GM18907 (cell line): Measurements from ENCODE around the gene RAB3GAP1.
A peak's percentile ranks its signal among the peaks of the same experiment; 100 is the strongest.
"Not testable (repeated sequence)": the region's sequence is repeated elsewhere in the genome, so short reads cannot be mapped to it uniquely, and the experiment has no call there.

Experiments used
- ATAC-seq: cut with Tn5 transposase; IDR thresholded peaks from one replicate; pipeline ENCODE4 v1.9.1; 2021; ENCODE audit warnings: mild to moderate bottlenecking, moderate library complexity; ENCODE audit not compliant: unreplicated experiment

The RAB3GAP1 gene

GRCh38 chr2:135052042-135052876 is at the start of gene RAB3GAP1:
TSS of gene RAB3GAP1 (plus strand) at chr2:135052292. CDS start at chr2:135052308, 16 bp downstream.
- peak; percentile 88 for ATAC-seq

GRCh38 chr2:135002836-135003235 is 49.3 kb upstream of the RAB3GAP1 start:
- no peak for ATAC-seq

- peak; percentile 89 for ATAC-seq
These were observed 47.9 kb upstream of the RAB3GAP1 start for GRCh38 chr2:135004005-135004746.

GRCh38 chr2:135005753-135006152 is 46.3 kb upstream of the RAB3GAP1 start:
- no peak for ATAC-seq

- ATAC-seq: no peak
These were observed 42.8 kb upstream of the RAB3GAP1 start for GRCh38 chr2:135009339-135009738.

DNA sequence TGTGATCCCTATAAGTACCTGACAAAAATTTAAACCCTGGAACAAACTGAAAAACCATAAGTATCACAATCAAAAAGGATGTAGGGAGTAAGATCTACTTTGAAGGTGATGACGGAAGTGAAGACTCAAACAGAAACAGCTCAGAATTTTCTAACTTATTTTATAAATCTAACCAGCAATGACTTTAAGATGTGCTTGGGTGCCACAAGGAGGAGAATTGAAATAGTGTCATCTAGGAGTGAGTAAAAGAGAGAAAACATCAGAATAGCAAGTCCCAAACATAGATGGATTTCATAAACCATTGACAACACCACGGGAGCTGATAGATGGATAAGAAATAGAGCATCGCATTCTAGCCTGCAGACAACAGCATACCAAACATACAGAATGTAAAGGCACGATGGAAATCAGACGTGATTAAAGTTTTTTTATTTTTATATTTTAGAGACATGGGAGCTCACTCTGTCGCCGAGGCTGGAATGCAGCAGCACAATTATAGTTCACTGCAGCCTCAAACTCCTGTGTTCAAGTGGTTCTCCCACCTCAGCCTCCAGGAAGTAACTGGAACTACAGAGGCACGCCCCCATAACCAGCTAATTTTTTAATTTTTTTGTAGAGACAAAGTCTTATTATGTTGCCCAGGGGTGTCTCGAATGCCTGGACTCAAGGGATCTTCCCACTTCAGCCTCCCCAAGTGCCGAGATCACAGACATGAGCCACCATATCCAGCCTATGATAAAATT is 41.7 kb upstream of the RAB3GAP1 start:
- no peak for ATAC-seq

DNA sequence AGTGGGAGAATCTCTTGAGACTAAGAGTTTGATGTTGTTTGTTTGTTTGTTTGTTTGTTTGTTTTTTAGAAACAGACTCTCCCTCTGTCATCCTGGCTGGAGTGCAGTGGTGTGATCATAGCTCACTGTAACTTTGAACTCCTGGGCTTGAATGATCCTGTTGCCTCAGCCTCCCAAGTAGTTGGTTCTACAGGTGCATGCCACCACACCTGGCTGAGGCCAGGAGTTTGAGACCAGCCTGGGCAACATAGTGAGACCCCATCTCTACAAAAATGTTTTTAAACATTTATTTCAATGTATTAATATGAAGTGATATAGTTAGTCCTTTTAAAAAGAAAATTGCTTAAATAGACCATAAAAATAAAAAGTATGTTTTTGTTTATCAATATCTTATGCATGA is 40.5 kb upstream of the RAB3GAP1 start:
- no peak for ATAC-seq

- ATAC-seq: no peak
These were observed 30.5 kb upstream of the RAB3GAP1 start for GRCh38 chr2:135021618-135022017.

DNA sequence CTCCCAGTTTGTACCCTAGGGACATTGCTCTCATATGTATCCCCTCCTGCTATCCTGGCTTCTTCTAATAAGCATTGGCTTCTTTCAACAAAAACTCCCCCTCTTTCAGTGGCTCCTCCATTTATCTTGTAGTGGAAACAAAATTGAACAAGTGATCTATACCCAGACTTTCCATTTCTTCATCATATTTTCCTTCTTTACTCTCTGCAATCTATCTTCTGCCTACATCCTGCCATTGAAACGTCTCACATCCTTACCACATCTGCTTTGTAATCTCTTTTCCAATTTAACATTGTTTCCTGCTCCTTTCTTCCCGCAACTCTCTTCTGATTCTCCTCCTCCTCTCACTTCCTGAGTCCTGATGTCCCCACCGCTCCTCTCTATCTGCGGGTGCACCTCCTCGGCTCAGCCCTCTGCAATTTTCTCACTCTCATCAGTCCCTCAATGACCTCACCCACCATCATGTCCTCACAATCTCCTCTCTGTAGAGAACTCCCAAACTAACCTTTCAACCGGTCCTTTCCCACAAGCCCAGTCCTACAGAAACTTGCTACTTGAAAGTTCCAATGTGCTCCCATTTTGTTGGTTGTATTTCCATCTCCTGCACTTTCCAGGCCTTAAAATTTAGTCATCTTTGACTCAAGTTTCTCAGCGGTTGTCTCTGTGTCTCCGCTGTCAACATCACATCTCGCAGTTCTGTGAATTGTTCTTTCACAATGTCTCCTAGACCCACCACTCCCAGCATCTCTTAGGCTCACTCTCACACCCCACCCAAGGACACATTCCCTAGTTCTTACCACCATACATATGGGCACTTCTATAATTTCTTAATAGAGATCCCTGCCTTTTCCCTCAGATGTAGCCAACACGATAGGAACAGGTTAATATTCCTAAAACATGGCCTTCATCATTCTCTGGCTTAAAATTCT is 28.9 kb upstream of the RAB3GAP1 start:
- ATAC-seq: no peak

- no peak for ATAC-seq
These were observed 28.1 kb upstream of the RAB3GAP1 start for GRCh38 chr2:135023886-135024485.

- ATAC-seq: no peak
These were observed 22.5 kb upstream of the RAB3GAP1 start for GRCh38 chr2:135029481-135030134.

- no peak for ATAC-seq
These were observed 21.3 kb upstream of the RAB3GAP1 start for GRCh38 chr2:135030826-135031225.

- not testable (repeated sequence) for ATAC-seq
These were observed 18.9 kb upstream of the RAB3GAP1 start for GRCh38 chr2:135033216-135033615.

DNA sequence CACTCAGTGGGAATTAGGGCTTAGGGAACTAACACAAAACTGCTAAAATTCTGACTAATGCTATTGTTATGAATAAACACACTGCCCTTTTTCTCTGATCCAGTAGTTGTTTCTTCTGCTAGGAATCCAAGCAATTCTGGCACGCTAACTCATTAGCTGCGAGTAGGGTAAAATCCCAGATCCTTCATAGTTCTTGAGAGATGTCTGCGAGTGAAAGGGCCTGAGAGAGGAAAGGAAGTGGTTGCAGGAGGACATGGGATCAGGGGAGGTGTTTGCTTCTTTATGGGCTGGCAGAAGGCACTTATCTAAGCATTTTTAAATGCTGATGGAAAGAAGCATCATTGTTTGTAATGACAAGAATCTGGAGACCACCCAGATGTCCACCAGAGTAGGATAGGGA is 14.3 kb upstream of the RAB3GAP1 start:
- ATAC-seq: no peak

GRCh38 chr2:135043345-135043744 is 8.7 kb upstream of the RAB3GAP1 start:
- no peak for ATAC-seq

GRCh38 chr2:135047300-135047699 is 4.8 kb upstream of the RAB3GAP1 start, which contains the start of gene MAP3K19:
TSS of gene MAP3K19 (minus strand) at chr2:135047447. CDS start at chr2:135024647, 22,800 bp downstream.
- no peak for ATAC-seq

DNA sequence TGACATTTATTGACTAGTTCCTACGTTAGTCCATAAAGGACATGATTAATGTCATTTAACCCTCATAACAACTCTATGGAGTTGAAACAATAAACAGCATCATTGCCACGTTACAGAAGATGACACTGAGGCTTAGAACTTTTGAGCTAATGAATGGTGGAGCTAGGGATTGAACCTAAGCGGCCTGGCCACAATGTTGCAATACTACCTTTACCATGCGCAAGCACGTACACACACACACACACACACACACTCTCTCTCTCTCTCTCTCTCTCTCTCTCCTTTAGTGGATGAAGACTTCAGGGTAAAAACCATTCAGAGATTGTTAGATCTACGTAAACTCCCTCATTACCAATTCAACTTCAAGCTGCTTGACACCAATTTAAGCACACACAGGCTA is 4.0 kb upstream of the RAB3GAP1 start:
- no peak for ATAC-seq

DNA sequence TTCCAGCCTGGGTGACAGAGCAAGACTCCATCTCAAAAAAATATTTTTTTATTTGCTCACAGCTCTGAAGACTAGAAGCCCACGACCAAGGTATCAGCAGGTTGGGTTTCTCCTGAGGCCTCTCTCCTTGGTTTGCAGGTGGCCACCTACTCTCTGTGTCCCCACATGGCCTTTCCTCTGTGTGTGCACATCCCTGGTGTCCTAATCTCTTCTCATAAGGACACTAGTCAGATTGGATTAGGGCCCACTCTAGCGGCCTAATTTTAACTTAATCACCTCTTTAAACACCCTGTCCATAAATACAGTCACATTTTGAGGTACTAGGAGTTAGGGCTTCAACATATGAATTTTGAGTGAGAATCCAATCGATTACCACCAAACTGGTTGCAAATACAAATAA is 2.0 kb upstream of the RAB3GAP1 start:
- ATAC-seq: no peak

GRCh38 chr2:135050684-135051083 is 1.4 kb upstream of the RAB3GAP1 start:
- no peak for ATAC-seq
